HepG2 (cell line): ENCODE data around the gene CAPZA1. TPM values are rescaled to one million over a fixed set of nuclear protein-coding genes. Genes with fewer than 3 reads are reported as not detected.

ENCODE experiments used
- ATAC-seq: fragments of 200-7000 bp; cut with Tn5 transposase; 3 replicates; pipeline ENCODE4 v1.9.1; 2020; ENCODE audit warnings: mild to moderate bottlenecking, moderate library complexity
- BruUV-seq: library from RNA; stranded (reverse); fragments of 400-500 nt; replicated peaks from 2 replicates; lab custom pipeline; 2021; lab: Mats Ljungman, UMichigan
- CTCF ChIA-PET: fragments of 300-600 bp; formaldehyde crosslinking; extraction: SDS; loops from one replicate; lab custom pipeline; 2021; ENCODE audit warnings: low total read pairs, inconsistent platforms, low intra/inter-chr PET ratio; lab: Yijun Ruan, JAX
- POLR2A ChIA-PET: fragments of 350-600 bp; sonication (Branson Sonifier 250); formaldehyde crosslinking; loops from one replicate; lab custom pipeline; 2020; ENCODE audit warnings: antibody characterized with exemption, inconsistent platforms; lab: Yijun Ruan, JAX
- DNase-seq: peaks from one replicate; pipeline ENCODE4 v3.0.0-alpha.2; 2015; ENCODE audit warnings: low spot score
- FAIRE-seq: peaks from 3 replicates; lab custom pipeline; 2011; peaks lifted over from hg19 to GRCh38; lab: Jason Lieb, UNC
- H2AFZ ChIP-seq: one replicate; pipeline ENCODE4 v1.6.1; 2011; ENCODE audit warnings: low read length, inconsistent platforms
- H3K27ac ChIP-seq: fragments of 300-600 bp; 3 replicates; pipeline ENCODE4 v1.8.0; 2011; ENCODE audit warnings: mixed run types, mild to moderate bottlenecking, mixed read lengths, low read length, inconsistent platforms; ENCODE audit not compliant: insufficient read depth; ENCODE audit errors: extremely low read length
- H3K27me3 ChIP-seq, 2 experiments: fragments of 200-600 bp in 1 of 2; 2 replicates in 1 of 2; 3 replicates in 1 of 2; pipeline versions ENCODE4 v1.6.0 to v1.8.0; 2011; ENCODE audit warnings: low read length in 2 of 2, mild to moderate bottlenecking in 2 of 2, moderate library complexity in 2 of 2, inconsistent platforms in 1 of 2; ENCODE audit not compliant: insufficient read depth in 2 of 2, control insufficient read depth in 1 of 2
- H3K36me3 ChIP-seq, 2 experiments: fragments of 200-600 bp in 1 of 2; replicated peaks in 1 of 2; 2 replicates in 1 of 2; 3 replicates in 1 of 2; pipeline versions ENCODE4 v1.5.1 to v1.8.0; 2011; ENCODE audit warnings: low read length in 2 of 2, inconsistent platforms in 1 of 2; ENCODE audit not compliant: insufficient read depth in 2 of 2, control insufficient read depth in 1 of 2
- H3K4me1 ChIP-seq: 2 replicates; pipeline ENCODE4 v1.5.1; 2012; ENCODE audit warnings: low read length, inconsistent platforms; ENCODE audit not compliant: insufficient read depth
- H3K4me2 ChIP-seq: 2 replicates; pipeline ENCODE4 v1.6.0; 2011; ENCODE audit warnings: low read depth, low read length, inconsistent platforms
- H3K4me3 ChIP-seq, 3 experiments: fragments of 200-600 bp in 1 of 3; sonication (generic), shearing (Covaris generic) in 1 of 3; replicated peaks in 1 of 3; 2 replicates each; pipeline ENCODE4 v1.5.1; 2011 to 2016; ENCODE audit warnings: low read length in 3 of 3, inconsistent platforms in 2 of 3, low read depth in 2 of 3, mild to moderate bottlenecking in 2 of 3, control low read depth in 1 of 3, mixed read lengths in 1 of 3; ENCODE audit not compliant: insufficient read depth in 1 of 3
- H3K79me2 ChIP-seq: one replicate; pipeline ENCODE4 v1.6.1; 2011; ENCODE audit warnings: low read length, inconsistent platforms; ENCODE audit not compliant: insufficient read depth
- H3K9ac ChIP-seq: 2 replicates; pipeline ENCODE4 v1.6.0; 2011; ENCODE audit warnings: mild to moderate bottlenecking, low read depth, low read length, inconsistent platforms; ENCODE audit not compliant: insufficient read depth
- H3K9me3 ChIP-seq: 2 replicates; pipeline ENCODE4 v1.5.1; 2012; ENCODE audit warnings: mild to moderate bottlenecking, low read length
- H4K20me1 ChIP-seq: 2 replicates; pipeline ENCODE4 v1.6.0; 2011; ENCODE audit warnings: inconsistent platforms, mild to moderate bottlenecking, low read length, moderate library complexity; ENCODE audit not compliant: insufficient read depth
- ARNT ChIP-seq: fragments of 450-650 bp; IDR thresholded peaks from 2 replicates; pipeline ENCODE4 v1.6.1; 2017
- BRD4 ChIP-seq: sonication (generic); formaldehyde crosslinking; IDR thresholded peaks from 2 replicates; pipeline ENCODE4 v1.4.0; 2020; ENCODE audit warnings: missing genetic modification reagents
- HCFC1 ChIP-seq: fragments of 150-350 bp; IDR thresholded peaks from 2 replicates; pipeline ENCODE4 v1.6.1; 2014; ENCODE audit warnings: low read depth, low read length
- HNRNPK ChIP-seq: fragments of 200-400 bp; formaldehyde crosslinking; IDR thresholded peaks from 2 replicates; pipeline ENCODE4 v1.6.1; 2018; ENCODE audit warnings: low read length, low read depth, moderate library complexity, mild to moderate bottlenecking; ENCODE audit not compliant: poor library complexity, severe bottlenecking
- HOXD1 ChIP-seq: sonication (generic); formaldehyde crosslinking; IDR thresholded peaks from 2 replicates; pipeline ENCODE4 v1.5.0; 2020; ENCODE audit warnings: missing genetic modification reagents
- KLF11 ChIP-seq: IDR thresholded peaks from 2 replicates; pipeline ENCODE4 v1.6.1; 2016; ENCODE audit warnings: missing compliant biosample characterization
- SKI ChIP-seq: fragments of 450-650 bp; IDR thresholded peaks from one replicate; pipeline ENCODE4 v1.6.1; 2018; ENCODE audit warnings: mild to moderate bottlenecking; ENCODE audit not compliant: partially characterized antibody
- SMAD1 ChIP-seq: sonication (generic); formaldehyde crosslinking; IDR thresholded peaks from 2 replicates; pipeline ENCODE4 v1.4.0; 2020; ENCODE audit warnings: missing genetic modification reagents, low read depth, mild to moderate bottlenecking, borderline replicate concordance
- TOPORS ChIP-seq: sonication (generic); formaldehyde crosslinking; IDR thresholded peaks from 2 replicates; pipeline ENCODE4 v1.8.0; 2023; ENCODE audit warnings: mild to moderate bottlenecking, missing genetic modification reagents
- ZNF552 ChIP-seq: sonication (generic); formaldehyde crosslinking; IDR thresholded peaks from 2 replicates; pipeline ENCODE4 v1.9.0; 2022; ENCODE audit warnings: missing genetic modification reagents, mild to moderate bottlenecking, borderline replicate concordance
- ZNF607 ChIP-seq: sonication (generic); formaldehyde crosslinking; IDR thresholded peaks from 2 replicates; pipeline ENCODE4 v1.5.1; 2020; ENCODE audit warnings: missing genetic modification reagents, mild to moderate bottlenecking, borderline replicate concordance
- WGBS: methylation state at CpG from one replicate; pipeline ENCODE4 v1.1.6; 2017; ENCODE audit warnings: low lambda C conversion rate; 5-methylcytosine and 5-hydroxymethylcytosine counted together
- in situ Hi-C: cut with HindIII; loops from 2 replicates; pipeline ENCODE4 v1.10.0; 2017; ENCODE audit warnings: low pct_unique_long_range_greater_than_20kb; ENCODE audit not compliant: extremely low pct_ligation_motif_present
- intact Hi-C: fragments of 100-400 bp; cut with micrococcal nuclease; formaldehyde crosslinking; loops from one replicate; pipeline ENCODE4 v1.10.0; 2022; ENCODE audit not compliant: unreplicated experiment
- polyA plus RNA-seq, 8 experiments: library from polyadenylated mRNA; depleted of rRNA in 3 of 8; stranded (reverse) in 7 of 8; unstranded in 1 of 8; fragments of >200 nt; fragmentation: Illumina TruSeq in 4 of 8; extraction: Trizol in 4 of 8; gene quantifications; 2 replicates each; pipeline versions ENCODE4 v1.2.1 to v1.2.3, GENCODE V29; 2011 to 2016; ENCODE audit warnings: low read depth in 4 of 8, missing spikeins in 1 of 8, mixed read lengths in 1 of 8; ENCODE audit not compliant: insufficient read depth in 1 of 8
- total RNA-seq, 5 experiments: library from RNA; depleted of rRNA; stranded (reverse); fragments of >200 nt; fragmentation: Illumina TruSeq; extraction: Trizol; gene quantifications; 2 replicates each; pipeline ENCODE4 v1.2.3, GENCODE V29; 2016; ENCODE audit warnings: low read depth in 1 of 5
- TF ChIP-seq, protein P1 (sequence below): sonication (generic); formaldehyde crosslinking; IDR thresholded peaks from 2 replicates; pipeline ENCODE4 v1.4.0; 2020; ENCODE audit warnings: missing genetic modification reagents
- TF ChIP-seq, protein P2 (sequence below): sonication (generic); formaldehyde crosslinking; conservative IDR thresholded peaks from 2 replicates; pipeline ENCODE4 v1.4.0; 2020; ENCODE audit warnings: missing genetic modification reagents

CAPZA1 gene
- total and polyA plus RNA-seq, 2 of the 13 experiments (the other 11 are each of a cell fraction or from before 2014, with no cell fraction given), result 67.0 to 117 TPM

DNA sequence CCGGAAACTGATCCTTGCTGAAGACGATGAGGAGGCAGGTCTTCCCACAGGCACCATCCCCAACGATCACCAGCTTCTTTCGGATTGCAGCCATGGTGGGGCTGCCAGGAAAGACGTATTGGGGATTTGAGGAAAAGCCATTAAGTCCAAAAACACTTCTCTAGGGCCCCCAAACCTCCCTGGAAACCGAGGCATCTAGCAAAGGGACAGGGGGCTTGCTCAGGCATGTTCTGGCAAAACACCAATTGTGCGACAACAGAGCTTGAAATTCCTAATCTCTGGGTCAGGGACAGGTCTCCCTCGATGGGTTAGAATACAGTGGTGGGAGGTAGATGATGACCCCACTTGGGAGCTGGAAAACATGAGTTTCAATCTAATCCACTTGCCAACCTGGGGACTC, 84.1 kb downstream of the CAPZA1 start:
- H3K27me3 ChIP-seq, result peaks cover 0 to 12% of the 10 kb centered on the region in 2 experiments; a peak in 1 of 5 replicates
- ATAC-seq (no peak), FAIRE-seq (no peak), DNase-seq (no peak)
- TF ChIP-seq HNRNPK (no peak), ARNT (no peak), ZNF552 (CRISPR knock-in tag) (no peak), SKI (no peak), SMAD1 (CRISPR knock-in tag) (no peak), TOPORS (no peak), HOXD1 (CRISPR knock-in tag) (no peak), BRD4 (no peak), ZNF607 (CRISPR knock-in tag) (no peak), KLF11 (CRISPR knock-in tag) (no peak), HCFC1 (no peak)
- TF ChIP-seq, protein P1, sequence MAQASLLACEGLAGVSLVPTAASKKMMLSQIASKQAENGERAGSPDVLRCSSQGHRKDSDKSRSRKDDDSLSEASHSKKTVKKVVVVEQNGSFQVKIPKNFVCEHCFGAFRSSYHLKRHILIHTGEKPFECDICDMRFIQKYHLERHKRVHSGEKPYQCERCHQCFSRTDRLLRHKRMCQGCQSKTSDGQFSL (CRISPR knock-in tag), result no peak
- TF ChIP-seq, protein P2, sequence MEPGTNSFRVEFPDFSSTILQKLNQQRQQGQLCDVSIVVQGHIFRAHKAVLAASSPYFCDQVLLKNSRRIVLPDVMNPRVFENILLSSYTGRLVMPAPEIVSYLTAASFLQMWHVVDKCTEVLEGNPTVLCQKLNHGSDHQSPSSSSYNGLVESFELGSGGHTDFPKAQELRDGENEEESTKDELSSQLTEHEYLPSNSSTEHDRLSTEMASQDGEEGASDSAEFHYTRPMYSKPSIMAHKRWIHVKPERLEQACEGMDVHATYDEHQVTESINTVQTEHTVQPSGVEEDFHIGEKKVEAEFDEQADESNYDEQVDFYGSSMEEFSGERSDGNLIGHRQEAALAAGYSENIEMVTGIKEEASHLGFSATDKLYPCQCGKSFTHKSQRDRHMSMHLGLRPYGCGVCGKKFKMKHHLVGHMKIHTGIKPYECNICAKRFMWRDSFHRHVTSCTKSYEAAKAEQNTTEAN (CRISPR knock-in tag), result no peak
- H3K36me3 ChIP-seq, result peaks cover 6 to 33% of the 10 kb centered on the region in 2 experiments; a peak in 4 of 5 replicates
- H3K4me1 ChIP-seq, result peaks cover 75% of the 10 kb centered on the region
- in situ Hi-C loops, result loop anchor here (10.0 to 25.0 kb wide), 2 partner anchors 199 to 334 kb away; partner anchors contain the start of gene WNT2B
- no peak overlapping the region for H2AFZ ChIP-seq
- no peak overlapping the region for H3K4me3 ChIP-seq
- BruUV-seq, result no TSS peak
- ChIA-PET CTCF (no interaction called here), POLR2A (interaction anchor here (2.0 to 9.2 kb wide), 2 partner anchors 30 to 85 kb away, joined by 16 to 251 read pairs; partner anchors contain the start of genes CAPZA1, MOV10 and ST7L)
- 97% methylated on average over 7 of the region's 8 CpGs for WGBS
- H3K4me2 ChIP-seq, result no peak overlapping the region
- intact Hi-C loops, result no loop called here
- H3K27ac ChIP-seq, result no peak overlapping the region
- H3K9ac ChIP-seq, result no peak overlapping the region; the same call in 1 of the 2 replicates
- H4K20me1 ChIP-seq, result no peaks in the 10 kb centered on the region
- peaks cover 22% of the 10 kb centered on the region for H3K79me2 ChIP-seq
- H3K9me3 ChIP-seq, result no peaks in the 10 kb centered on the region
